ENCODE data around the gene TENM4.

TENM4 gene

GRCh38 chr11:78800756-78801155 is 640.1 kb downstream of the TENM4 start:
- DNase-seq (ENCODE audit: low read depth in 2 of 2, low spot score in 1 of 2), result no peak

GRCh38 chr11:78800096-78800690 is 640.6 kb downstream of the TENM4 start:
- no peak for DNase-seq (ENCODE audit: low read depth in 2 of 2, low spot score in 1 of 2)

GRCh38 chr11:78798663-78799062 is 642.2 kb downstream of the TENM4 start:
- DNase-seq (ENCODE audit: low read depth in 2 of 2, low spot score in 1 of 2), result no peak

GRCh38 chr11:78797559-78797958 is 643.3 kb downstream of the TENM4 start:
- no peak for DNase-seq (ENCODE audit: low read depth in 2 of 2, low spot score in 1 of 2)

- DNase-seq (ENCODE audit: low read depth in 2 of 2, low spot score in 1 of 2), result no peak
These were observed 643.9 kb downstream of the TENM4 start for GRCh38 chr11:78796956-78797355.

GRCh38 chr11:78795621-78796261 is 645.1 kb downstream of the TENM4 start:
- DNase-seq (ENCODE audit: low read depth in 2 of 2, low spot score in 1 of 2), result no peak

GRCh38 chr11:78791964-78792363 is 648.9 kb downstream of the TENM4 start:
- DNase-seq (ENCODE audit: low read depth in 2 of 2, low spot score in 1 of 2), result no peak

- DNase-seq (ENCODE audit: low read depth in 2 of 2, low spot score in 1 of 2), result no peak
These were observed 649.6 kb downstream of the TENM4 start for GRCh38 chr11:78791254-78791653.

- DNase-seq (ENCODE audit: low read depth in 2 of 2, low spot score in 1 of 2), result no peak
These were observed 650.0 kb downstream of the TENM4 start for GRCh38 chr11:78790784-78791183.

GRCh38 chr11:78789375-78789774 is 651.5 kb downstream of the TENM4 start:
- DNase-seq (ENCODE audit: low read depth in 2 of 2, low spot score in 1 of 2), result no peak

- no peak for DNase-seq (ENCODE audit: low read depth in 2 of 2, low spot score in 1 of 2)
These were observed 652.3 kb downstream of the TENM4 start for GRCh38 chr11:78788533-78788932.

- no peak for DNase-seq (ENCODE audit: low read depth in 2 of 2, low spot score in 1 of 2)
These were observed 653.1 kb downstream of the TENM4 start for GRCh38 chr11:78787696-78788095.

GRCh38 chr11:78786746-78787145 is 654.1 kb downstream of the TENM4 start:
- no peak for DNase-seq (ENCODE audit: low read depth in 2 of 2, low spot score in 1 of 2)

GRCh38 chr11:78786086-78786485 is 654.7 kb downstream of the TENM4 start:
- DNase-seq (ENCODE audit: low read depth in 2 of 2, low spot score in 1 of 2), result no peak

GRCh38 chr11:78784321-78785061 is 656.3 kb downstream of the TENM4 start:
- no peak for DNase-seq (ENCODE audit: low read depth in 2 of 2, low spot score in 1 of 2)

- DNase-seq (ENCODE audit: low read depth in 2 of 2, low spot score in 1 of 2), result no peak
These were observed 657.0 kb downstream of the TENM4 start for GRCh38 chr11:78783846-78784245.

- DNase-seq (ENCODE audit: low read depth in 2 of 2, low spot score in 1 of 2), result no peak
These were observed 657.5 kb downstream of the TENM4 start for GRCh38 chr11:78783301-78783700.

- DNase-seq (ENCODE audit: low read depth in 2 of 2, low spot score in 1 of 2), result no peak
These were observed 658.1 kb downstream of the TENM4 start for GRCh38 chr11:78782725-78783124.

GRCh38 chr11:78780889-78781288 is 659.9 kb downstream of the TENM4 start:
- DNase-seq (ENCODE audit: low read depth in 2 of 2, low spot score in 1 of 2), result no peak

GRCh38 chr11:78773492-78773891 is 667.3 kb downstream of the TENM4 start:
- no peak for DNase-seq (ENCODE audit: low read depth in 2 of 2, low spot score in 1 of 2)

- DNase-seq (ENCODE audit: low read depth in 2 of 2, low spot score in 1 of 2), result no peak
These were observed 667.8 kb downstream of the TENM4 start for GRCh38 chr11:78773077-78773476.

- no peak for DNase-seq (ENCODE audit: low read depth in 2 of 2, low spot score in 1 of 2)
These were observed 668.6 kb downstream of the TENM4 start for GRCh38 chr11:78772186-78772585.

Data from stimulated activated CD8-positive, alpha-beta memory T cell treated with anti-CD3 and anti-CD28 coated beads, Interleukin-4, amount 100 ng/mL, for 1 hour (primary cell).